ENCODE measurements around the gene BNIPL.

Gene BNIPL, protein sequence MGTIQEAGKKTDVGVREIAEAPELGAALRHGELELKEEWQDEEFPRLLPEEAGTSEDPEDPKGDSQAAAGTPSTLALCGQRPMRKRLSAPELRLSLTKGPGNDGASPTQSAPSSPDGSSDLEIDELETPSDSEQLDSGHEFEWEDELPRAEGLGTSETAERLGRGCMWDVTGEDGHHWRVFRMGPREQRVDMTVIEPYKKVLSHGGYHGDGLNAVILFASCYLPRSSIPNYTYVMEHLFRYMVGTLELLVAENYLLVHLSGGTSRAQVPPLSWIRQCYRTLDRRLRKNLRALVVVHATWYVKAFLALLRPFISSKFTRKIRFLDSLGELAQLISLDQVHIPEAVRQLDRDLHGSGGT

DNA sequence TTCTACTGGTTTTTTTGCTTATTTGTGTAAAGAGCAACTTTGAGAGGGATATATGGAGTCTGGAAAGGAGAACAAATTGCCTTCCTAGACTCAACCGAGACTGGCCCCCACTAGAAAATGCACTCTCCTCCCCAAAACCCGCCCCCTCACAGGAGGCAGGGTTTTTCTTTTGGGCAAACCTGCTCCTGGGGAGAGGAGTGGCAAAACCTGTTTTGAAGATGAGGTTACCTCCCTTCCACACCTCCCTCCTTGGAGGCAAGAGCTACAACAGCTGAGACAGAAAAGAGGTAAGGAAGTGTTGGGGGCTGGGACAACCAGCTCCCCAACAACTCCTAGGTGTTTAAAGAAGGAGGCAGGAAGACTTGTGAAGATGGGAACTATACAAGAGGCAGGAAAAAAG, at the start of gene BNIPL:
BNIPL (plus strand) TSS at position 231 of the 400 bp plus-strand sequence; CDS start at position 371, 140 bp downstream.
- DNase-seq (ENCODE audit: low read depth): no peak

DNA sequence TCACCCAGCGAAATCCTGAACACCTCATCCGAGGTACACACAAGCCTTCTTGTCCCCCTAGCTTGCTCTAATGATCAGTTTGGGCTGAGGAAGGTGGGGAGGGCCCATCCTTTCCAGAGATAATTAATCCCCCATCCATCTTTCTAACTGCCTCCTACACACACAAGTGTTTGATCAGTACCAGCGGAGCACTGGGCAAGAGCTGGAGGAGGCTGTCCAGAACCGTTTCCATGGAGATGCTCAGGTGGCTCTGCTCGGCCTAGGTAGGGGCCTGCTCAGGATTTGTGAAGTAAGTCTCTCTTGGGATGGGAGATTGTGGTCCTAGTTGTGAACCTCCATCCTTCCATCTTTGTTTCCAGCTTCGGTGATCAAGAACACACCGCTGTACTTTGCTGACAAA, 48.5 kb upstream of the BNIPL start:
- no peak for DNase-seq (ENCODE audit: low read depth)

DNA sequence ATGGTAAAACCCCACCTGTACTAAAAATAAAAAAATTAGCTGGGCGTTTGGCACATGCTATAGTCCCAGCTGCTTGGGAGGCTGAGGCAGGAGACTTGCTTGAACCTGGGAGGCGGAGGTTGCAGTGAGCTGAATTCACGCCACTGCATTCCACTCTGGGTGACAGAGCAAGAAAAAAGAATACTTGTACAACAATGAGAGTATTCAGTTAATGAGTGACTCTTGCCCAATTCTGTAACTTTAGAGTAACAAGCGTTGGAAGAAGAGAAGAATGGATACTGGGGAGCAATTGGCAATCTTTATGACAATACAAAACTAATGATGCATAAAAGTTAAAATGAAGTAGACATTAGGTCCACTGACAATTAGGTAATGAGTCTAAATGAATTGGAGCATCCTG, 43.8 kb upstream of the BNIPL start:
- no peak for DNase-seq (ENCODE audit: low read depth)

DNA sequence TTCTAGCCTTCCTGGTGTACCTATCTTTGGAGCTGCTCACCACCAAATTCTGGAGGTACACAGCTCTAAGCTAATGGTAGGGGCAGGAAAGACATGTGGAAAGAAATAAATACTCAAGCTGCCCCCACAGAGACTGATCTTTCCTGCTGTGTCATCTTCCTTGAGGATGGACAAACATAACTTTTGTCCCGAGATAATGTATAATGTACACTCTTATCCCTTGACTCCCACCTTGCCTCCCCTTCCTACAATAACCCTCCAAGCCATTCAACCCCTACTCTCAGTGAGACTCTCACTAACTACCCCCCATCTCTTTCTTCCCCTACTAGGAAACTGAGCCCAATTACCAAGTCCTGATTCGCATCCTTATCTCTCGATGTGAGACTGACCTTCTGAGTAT, 42.1 kb upstream of the BNIPL start:
- DNase-seq (ENCODE audit: low read depth): no peak

DNA sequence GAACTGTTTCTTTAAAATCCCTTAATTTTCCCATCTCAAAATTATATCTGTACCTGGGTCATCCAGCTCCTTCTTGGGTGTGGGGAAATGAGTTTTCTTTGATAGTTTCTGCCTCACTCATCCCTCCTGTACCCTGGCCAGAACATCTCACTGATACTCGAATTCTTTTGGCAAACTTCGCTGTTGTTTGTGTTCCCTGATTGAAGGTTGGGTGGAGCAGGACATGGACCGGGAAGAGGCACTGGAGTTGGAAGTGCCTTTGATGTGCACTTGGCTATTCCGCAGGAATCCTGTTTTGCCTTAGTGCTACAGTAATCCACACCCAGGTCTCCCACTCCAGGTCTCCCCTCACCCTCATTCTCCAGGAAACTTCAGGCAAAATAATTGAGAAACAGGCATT, 40.9 kb upstream of the BNIPL start:
- DNase-seq (ENCODE audit: low read depth): no peak

DNA sequence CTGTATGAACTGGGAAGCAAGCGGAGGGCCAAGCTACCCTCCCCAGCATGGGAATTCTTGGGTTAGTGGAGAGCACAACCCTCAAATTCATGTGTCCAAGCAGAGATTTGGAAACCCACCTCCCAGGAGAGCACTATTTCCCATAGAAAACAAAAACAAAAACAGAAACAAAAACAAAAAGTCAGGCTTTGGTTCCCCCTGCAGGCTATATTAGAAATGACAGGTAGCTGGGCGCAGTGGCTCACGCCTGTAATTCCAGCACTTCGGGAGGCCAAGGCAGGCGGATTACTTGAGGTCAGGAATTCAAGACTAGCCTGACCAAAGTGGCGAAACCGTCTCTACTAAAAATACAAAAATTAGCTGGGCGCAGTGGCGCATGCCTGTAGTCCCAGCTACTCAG, 40.5 kb upstream of the BNIPL start:
- no peak for DNase-seq (ENCODE audit: low read depth)

DNA sequence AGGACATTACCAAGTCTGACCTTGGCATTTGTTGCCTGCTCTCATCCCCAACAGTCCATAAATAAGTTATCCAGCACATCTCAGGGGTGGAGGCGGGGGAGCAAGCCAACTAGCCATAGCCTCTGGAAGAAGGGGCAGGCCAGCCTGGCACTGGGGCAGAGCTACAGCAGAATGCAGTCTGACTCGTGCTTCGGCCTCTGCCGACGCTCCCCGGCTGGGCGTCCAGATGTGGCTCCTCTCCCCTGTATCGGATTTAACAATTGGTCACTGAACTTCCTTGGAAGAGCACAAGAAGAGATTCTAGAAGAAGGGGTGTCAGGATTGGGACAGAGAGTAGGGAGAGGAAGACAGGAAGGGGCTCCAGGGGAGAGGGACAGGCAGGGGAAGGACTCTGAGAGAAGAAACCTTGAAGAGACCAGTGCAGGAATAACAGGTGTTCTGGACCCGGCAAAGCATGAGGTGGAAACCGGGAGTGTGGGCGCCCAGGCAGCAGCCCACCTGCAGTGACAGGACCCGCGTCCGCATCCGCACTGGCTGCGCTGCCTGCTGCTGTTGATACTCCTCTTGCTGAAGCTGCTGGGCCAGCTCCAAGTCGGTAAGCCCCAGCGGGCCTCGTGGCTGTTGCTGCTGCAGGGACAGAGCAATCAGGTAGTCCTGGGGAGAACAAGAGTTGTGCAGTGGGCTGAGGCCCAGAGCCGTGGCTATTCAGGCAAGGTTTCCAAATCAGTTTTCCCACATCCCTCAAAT, 39.1 kb upstream of the BNIPL start:
- DNase-seq (ENCODE audit: low read depth): no peak

DNA sequence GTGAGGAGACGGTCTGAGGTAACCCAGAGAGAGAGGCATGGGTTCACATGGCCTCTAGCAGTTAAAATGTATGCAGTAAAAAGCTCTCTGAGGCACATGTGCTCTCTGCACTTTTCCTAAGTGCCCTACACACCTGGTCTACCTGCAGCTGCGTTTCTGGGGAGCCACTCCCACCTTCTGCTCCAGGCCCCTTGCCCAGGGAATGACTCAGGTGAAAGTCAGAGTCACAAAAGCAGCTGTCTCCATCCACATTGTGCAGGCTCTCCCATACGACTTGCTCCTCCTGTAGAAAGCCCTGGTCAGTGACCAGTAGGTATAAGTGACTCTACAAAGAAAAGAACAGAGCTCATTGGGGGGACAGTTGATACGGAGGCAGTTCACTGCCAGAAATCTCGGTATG, 38.4 kb upstream of the BNIPL start:
- DNase-seq (ENCODE audit: low read depth): no peak

DNA sequence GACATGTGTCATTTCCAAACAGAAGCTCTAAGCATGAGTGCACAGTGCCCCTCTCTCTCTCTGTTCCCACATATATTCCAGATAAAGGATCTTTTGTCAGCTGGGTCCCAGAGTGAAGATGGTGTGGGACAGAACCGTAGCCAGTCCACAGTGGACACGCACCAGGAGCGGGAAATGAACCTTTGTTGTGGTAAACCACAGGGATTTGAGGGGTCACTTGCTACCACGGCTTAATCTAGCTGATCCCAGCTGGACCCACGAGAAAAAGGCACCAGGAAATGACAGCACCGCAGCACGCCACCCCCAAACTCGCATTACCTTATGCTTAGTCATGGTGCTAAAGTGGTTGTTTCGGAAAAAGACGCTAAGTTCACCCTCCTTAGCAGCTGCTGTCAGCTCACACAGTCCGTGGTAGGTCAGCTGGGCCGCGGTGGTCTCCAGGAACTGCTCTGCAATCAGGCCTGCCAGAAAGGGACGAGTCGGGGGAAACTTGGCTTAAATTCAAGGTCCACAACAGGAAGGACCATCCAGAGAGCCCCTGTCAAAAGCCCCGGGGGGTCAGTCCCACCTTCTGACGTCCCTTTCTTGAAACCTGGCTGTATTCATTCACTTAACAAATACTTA, 37.2 kb upstream of the BNIPL start:
- no peak for DNase-seq (ENCODE audit: low read depth)

DNA sequence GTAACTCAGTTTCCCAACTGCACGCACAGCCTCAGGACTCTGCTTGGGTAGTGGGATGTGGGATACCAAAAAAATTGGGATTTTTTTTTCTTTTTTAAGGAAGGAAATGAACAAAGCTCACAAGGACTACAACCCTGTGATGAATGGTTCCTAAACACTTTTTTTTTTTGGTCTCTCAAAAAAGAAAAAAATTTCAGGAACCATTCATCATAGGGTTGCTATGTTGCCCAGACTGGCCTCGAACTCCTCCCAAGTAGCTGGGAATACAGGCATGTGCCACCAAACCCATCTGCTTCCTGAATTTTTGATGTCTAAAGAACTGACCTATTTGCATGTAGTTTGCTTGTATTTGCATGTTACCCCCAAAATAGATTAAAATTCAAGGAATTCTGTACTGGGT, 36.5 kb upstream of the BNIPL start:
- DNase-seq (ENCODE audit: low read depth): no peak

DNA sequence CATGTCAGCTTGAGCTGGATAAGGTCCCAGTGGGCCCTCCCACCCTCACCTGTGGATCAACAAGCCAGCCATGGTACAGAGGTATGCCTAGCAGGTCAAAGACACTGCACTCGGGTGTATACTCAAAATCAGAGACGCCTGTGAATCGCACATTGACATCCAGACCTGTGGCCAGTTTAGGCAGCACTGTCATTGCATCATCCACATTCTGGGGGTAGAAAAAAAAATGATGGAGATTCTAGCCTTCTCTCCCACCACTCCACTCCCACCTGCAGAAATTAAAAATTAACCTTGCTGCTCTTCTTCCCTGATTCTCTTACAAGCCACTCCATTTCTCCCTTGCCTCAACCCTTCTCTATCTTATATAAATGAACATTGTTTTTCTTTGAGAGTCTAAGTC, 36.0 kb upstream of the BNIPL start:
- DNase-seq (ENCODE audit: low read depth): no peak

DNA sequence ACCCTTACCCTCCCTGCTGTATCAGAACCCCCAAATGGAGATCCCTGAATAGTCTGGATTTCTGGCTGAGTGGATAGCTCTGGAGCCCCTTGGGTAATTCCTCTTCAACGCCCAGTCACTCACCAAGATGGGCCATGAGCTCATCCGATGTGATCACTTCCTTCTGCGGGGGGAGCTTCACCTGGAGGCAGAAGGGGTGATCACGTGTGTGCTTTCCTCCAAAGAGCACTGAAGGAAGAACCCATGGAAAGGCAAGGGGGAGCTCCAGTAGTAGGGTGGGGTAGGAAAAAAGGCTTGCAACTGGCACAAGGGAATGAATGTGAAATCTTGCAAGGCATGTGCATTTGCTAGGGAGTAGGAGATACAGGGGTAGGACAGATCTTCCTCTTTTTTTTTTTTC, 34.8 kb upstream of the BNIPL start:
- no peak for DNase-seq (ENCODE audit: low read depth)

DNA sequence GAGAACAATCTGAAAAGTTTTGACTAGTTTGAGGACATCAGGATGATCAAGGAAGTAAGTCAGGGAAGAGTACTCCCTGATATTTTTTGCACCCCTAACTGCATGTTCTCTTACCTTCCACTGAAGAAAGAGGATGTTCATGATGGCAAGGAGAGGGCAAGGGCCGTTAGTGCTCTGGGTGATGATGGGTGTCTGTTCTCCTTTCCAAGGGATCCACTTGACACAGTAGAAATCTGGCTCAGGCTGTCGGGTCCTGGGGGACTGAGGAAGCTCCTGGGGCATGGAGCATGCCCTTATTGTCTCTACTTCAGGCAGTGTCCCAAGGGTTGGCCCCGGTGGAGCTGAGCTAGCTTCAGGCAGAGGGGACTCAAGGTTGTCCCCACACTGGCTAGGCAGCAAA, 34.3 kb upstream of the BNIPL start:
- DNase-seq (ENCODE audit: low read depth): no peak

DNA sequence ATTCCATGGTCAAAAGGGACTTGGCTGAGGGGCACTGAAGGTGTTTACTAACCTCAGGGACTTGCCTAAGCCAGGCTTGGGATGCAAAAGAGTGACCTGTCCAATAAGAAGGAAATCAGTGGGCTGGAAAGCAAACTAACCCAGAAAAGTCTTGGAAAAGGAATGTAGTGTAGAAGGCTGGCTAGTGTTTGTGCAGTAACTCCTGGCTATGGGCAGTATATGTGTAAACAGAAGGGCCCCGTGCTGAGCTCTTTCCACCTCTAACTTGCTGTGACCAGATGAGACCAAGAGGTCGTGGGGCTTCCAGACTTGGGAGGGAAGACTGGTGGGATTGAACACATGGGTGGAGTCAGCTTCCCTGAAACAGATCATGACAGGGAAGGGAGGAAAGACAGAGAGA, 33.8 kb upstream of the BNIPL start:
- DNase-seq (ENCODE audit: low read depth): no peak

DNA sequence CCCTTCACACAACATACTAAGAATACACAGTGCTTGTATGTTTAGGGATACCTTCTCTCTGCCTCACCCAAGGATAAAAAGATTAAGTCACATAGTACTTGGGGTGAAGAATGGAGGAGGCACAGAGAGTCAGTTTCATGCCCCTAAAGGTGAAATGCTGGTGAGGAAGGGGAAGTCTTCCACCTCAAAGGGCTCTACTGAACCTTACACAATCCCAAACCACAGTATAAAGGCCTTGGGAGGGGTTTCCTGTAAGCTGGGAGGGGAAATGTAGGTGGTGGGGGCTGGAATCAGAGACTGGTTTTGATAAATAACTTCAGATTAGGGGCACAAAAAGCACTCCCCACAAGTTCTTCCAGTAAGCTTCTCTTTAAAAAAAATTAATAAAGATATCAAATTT, 33.2 kb upstream of the BNIPL start:
- DNase-seq (ENCODE audit: low read depth): no peak

DNA sequence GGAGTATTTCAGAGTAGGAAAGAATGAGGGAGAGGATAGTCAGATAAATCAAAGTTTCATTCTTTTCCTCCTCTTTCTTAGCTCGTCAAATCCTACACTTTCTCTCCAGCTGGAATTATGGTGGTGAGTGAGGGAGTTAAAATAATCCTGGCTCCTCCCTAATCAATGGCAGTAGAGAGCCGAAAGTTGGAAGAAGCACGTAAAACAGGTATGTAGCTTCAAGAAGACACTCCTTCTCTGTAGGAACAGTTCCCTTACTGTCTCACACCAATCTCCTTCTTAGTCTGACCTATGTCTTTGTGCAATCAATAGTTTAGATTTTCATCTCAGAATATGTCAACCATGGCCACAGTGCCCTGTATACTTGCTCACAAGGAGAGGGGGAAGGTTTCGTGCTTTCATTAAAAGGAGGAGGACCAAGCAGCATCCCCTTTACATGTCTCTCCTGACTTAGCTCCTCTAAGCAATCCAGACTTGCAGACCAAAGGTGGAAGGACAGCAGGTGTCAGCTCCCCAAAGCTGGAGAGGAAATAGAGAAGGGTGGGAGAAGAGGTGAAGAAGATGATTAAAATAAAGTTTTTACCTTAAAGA, 30.6 kb upstream of the BNIPL start:
- DNase-seq (ENCODE audit: low read depth): no peak

DNA sequence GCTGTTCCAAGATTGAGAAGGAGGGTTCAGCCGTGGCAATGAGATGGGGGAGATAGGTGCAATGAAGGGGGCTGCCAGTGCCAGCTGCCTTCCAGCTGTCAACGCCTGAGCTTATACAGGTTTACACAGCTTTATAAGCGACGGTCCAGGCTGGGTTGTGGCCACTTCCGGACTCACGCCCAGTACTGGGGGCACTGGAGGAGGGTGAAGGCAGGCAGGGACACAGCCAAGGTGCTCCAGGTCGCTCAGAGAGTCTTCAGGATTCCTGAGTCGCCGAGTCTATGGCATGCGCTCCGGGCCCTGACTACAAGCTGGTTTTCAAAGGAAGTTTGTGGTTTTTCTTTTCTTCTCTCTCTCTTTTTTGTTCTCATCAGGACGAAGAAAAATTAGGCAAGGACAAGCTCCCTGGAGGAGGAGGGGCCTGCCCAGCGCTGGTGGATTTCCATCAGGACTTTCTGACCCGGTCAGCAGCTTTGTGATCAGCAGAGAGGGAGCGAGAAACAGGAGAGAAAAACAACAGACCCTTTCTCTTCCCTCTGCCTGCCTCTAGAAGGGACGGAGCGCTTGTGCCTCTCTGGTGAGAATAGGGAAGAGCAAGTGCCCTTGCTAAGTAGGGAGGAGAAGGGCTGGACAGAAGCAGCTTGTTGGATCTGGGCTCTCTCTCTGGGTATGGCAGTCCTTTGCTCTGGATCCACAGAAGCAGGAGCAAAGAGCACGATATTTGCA, 29.9 kb upstream of the BNIPL start, which contains the start of gene MINDY1:
MINDY1 (minus strand) TSS at position 576 of the 726 bp plus-strand sequence. CDS start 4,285 bp downstream, outside the sequence.
- peak; percentile 84 for DNase-seq (ENCODE audit: low read depth)

DNA sequence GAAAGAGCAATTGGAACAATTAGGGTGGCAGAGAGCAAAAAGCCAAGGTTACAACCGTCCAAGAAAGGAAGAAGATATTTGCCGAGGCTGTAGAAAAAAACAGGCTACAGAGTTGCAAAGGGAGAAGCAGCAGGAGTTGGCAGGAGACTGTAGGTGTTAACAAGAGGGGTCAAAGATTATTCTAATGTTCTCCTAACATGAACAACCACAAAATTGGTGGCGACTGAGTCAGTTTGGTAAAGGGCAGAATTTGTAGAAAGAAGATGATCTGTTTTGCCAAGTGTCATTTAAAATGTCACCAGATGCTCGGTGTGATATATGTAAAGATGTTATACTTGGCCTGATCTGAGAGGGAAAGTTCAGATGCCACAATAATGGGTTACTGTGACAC, 28.5 kb upstream of the BNIPL start:
- no peak for DNase-seq (ENCODE audit: low read depth)

DNA sequence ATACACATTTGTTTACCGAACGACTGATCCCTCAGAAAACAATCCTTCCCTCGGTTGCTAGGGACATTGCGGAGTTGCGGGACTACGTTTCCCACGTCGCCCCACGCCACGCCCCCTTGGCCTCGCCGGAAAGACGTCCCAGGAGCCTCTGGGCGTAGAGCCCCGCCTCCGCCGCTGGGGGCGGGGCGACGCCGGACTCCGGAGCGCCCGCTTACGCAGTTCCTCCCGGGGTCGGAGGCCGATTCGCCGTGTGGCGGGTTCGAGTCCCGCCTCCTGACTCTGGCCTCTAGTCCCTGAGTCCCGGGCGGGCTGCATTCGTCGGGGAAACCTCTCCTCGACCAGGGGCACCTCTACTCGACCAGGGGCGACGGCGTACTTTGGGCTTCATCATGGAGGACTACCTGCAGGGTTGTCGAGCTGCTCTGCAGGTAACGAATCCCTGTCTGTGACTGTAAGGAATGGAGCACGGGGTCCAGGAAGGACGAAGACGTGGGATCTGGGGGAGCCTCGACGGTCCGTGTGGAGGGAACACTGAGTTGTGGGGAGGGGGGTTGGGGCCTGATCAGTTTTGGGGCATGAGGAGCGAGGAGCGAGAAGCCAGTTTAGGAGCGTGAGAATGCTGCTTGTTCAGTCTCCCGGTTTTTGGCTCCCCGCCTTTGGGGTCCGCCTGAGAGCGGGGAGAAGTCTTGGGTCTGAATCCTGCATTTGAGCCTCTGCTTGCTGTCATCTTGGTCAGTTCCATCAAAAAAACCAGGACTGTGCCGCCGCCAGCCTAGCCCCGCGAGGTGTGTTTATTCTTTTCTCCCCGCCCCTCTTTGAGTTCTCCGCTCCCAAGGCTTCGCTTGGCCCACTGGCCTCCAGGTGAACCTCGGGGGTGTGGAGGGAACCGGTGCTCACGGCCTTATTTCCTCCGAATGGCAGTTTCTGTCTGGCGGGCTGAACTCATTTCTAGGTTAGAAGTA, 27.9 kb upstream of the BNIPL start, which contains the start of gene PRUNE1:
PRUNE1 (plus strand) TSS at position 206 of the 962 bp plus-strand sequence; CDS start at position 390, 184 bp downstream.
- DNase-seq (ENCODE audit: low read depth): peak; percentile 97

DNA sequence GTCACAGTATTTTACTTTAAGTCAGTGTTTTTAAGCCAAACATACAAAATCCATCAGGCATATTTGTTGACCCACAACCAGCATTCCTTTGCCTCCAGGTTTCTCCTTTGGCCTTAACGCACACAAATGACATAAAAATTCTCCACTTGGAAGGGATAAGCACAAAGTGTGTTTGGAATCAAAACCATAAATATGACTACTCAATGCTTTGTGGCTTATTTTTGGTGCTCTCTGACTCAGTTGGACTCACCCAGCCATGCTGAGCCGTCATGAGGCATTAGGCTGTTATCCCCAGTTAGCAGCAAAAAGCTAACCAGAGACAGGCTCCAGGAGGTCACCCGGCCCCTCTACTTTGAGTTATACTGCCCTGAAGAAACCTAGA, 27.2 kb upstream of the BNIPL start:
- DNase-seq (ENCODE audit: low read depth): no peak
